ENCODE data around the gene PSKH1. TPM values are rescaled to one million over a fixed set of nuclear protein-coding genes. Genes with fewer than 3 reads are reported as not detected.

PSKH1 gene
- total RNA-seq, 1 donor from 2014 or later: 19.5 TPM

DNA sequence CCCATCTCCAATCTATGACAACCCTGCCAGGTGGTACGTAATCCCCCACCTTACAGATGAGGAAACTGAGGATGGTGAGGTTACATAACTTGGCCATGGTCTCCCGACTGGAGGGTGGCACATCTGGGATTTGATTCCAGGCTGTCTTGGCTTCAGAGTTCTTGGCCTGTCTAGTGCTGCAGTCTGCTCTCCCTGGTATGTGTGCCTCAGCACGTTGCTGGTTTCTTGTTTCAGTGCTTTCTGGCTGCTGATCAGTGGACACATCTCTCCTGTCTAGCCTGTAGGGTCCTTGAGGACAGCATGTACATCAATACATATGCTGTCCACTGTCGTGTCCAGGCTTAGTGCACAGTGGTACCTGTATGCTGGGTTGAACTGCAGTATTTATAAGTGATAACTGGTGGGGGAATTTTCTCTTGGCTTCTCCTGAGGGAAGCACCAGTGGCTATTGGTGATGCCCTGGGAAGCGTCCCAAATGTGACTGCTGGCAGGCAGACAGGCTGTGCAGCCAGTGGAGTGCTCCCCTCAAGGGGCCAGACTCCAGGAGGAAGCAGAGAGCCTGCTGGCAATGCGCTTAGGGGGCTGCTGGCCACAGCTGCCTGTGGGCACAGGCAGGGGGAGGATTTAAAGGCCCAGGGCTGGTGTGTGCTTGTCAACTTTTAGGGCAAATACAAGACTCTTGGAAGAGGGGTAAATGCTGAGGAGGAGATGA is 24.2 kb downstream of the PSKH1 start:
- TF ChIP-seq, protein P1, sequence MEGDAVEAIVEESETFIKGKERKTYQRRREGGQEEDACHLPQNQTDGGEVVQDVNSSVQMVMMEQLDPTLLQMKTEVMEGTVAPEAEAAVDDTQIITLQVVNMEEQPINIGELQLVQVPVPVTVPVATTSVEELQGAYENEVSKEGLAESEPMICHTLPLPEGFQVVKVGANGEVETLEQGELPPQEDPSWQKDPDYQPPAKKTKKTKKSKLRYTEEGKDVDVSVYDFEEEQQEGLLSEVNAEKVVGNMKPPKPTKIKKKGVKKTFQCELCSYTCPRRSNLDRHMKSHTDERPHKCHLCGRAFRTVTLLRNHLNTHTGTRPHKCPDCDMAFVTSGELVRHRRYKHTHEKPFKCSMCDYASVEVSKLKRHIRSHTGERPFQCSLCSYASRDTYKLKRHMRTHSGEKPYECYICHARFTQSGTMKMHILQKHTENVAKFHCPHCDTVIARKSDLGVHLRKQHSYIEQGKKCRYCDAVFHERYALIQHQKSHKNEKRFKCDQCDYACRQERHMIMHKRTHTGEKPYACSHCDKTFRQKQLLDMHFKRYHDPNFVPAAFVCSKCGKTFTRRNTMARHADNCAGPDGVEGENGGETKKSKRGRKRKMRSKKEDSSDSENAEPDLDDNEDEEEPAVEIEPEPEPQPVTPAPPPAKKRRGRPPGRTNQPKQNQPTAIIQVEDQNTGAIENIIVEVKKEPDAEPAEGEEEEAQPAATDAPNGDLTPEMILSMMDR (IDR thresholded peaks at IDR 0.05; ENCODE audit: borderline replicate concordance): no peak
- Histone ChIP-seq H3K27ac (replicated peaks) (peak overlapping the region; percentile 76), H3K36me3 (peaks cover 7% of the 10 kb centered on the region), H3K4me3 (no peak overlapping the region), H3K4me1 (peaks cover 78% of the 10 kb centered on the region), H3K9me3 (replicated peaks) (no peaks in the 10 kb centered on the region), H3K27me3 (ENCODE audit: low read depth) (no peaks in the 10 kb centered on the region)
- DNase-seq: peak; percentile 55
- intact Hi-C loops (cut with micrococcal nuclease): no loop called here

DNA sequence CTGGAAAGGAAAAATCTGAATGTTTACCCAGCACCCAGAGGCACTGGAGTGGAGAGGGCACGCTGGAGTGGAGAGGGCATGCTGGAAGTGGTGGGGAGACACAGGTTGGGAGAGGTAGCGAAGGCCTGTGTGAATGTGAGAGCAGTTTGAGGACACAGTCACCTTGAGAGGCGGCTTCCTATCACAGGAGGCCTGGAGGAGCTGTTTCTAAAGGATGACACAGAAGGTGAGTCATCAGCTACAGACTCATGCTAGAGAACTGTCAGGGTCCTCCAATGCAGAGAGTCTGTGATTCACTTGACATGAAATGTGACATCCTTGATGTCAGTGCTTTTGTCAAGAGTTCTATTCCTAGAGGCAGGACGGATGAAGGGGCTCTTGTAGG is 24.8 kb downstream of the PSKH1 start:
- Histone ChIP-seq H3K9me3 (replicated peaks) (no peaks in the 10 kb centered on the region), H3K27me3 (ENCODE audit: low read depth) (no peaks in the 10 kb centered on the region), H3K27ac (replicated peaks) (peak overlapping the region; percentile 76), H3K4me3 (no peak overlapping the region), H3K4me1 (peaks cover 83% of the 10 kb centered on the region), H3K36me3 (peaks cover 7% of the 10 kb centered on the region)
- intact Hi-C loops (cut with micrococcal nuclease): no loop called here
- no peak for DNase-seq
- TF ChIP-seq, protein P1 (IDR thresholded peaks at IDR 0.05; ENCODE audit: borderline replicate concordance): no peak

DNA sequence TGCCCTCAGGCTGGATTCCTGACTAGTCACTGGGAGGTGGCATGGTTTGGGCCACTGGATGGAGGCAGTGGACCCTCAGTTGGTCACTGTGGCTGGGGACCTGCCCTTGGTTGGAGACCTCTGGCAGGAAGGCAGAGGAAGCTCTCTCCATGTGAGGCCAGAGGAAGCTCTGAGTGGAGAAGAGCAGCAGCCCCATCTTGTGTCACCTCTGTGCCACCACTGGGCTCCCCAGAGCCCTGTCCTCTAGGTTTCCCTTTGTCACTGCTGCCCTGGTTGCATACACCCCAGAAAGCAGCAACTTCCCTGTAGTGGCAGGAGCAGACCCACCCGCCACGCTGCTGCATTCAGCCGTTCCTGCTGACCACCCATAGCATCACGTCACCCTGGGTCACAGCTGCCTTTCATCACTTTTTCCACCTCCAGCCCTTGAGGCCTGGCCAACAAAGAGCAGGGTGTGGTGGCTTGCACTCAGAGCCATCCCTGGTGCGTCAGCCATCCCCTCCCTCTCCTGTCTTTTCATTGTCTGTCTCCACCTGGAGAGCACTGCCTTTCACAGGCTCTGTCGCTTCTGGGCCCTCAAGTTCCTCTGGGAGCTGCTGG is 26.7 kb downstream of the PSKH1 start:
- intact Hi-C loops (cut with micrococcal nuclease): no loop called here
- H3K36me3 ChIP-seq: peaks cover 7% of the 10 kb centered on the region
- DNase-seq: no peak
- H3K4me1 ChIP-seq: peaks cover 98% of the 10 kb centered on the region
- no peak overlapping the region for H3K27ac ChIP-seq (replicated peaks)
- H3K27me3 ChIP-seq (ENCODE audit: low read depth): no peaks in the 10 kb centered on the region
- H3K4me3 ChIP-seq: no peak overlapping the region
- TF ChIP-seq, protein P1 (IDR thresholded peaks at IDR 0.05; ENCODE audit: borderline replicate concordance): peak; percentile 44
- no peaks in the 10 kb centered on the region for H3K9me3 ChIP-seq (replicated peaks)

DNA sequence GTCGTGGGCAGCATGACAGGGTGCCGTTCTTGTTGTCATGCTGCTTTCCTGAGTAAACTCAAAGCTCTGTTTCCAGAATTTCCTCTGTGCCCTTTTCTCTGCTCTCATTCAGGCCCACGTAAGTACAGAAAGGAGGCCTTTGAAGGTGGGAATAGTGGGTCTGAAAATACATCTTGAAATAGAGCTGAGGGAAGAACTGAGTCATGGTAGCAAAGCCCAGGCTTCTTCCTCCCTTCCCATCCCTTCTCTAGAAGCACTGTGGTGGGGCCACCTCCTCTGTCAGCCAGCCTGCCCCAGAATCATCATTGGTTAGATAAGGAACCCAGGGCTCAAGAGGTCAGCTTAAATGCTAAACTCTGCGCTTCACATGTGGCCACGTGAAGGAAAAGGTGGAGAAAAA is 29.2 kb downstream of the PSKH1 start:
- Histone ChIP-seq H3K4me1 (peaks cover 98% of the 10 kb centered on the region), H3K27ac (replicated peaks) (no peak overlapping the region), H3K27me3 (ENCODE audit: low read depth) (no peaks in the 10 kb centered on the region), H3K4me3 (no peak overlapping the region), H3K9me3 (replicated peaks) (no peaks in the 10 kb centered on the region), H3K36me3 (peaks cover 2% of the 10 kb centered on the region)
- DNase-seq: no peak
- TF ChIP-seq, protein P1 (IDR thresholded peaks at IDR 0.05; ENCODE audit: borderline replicate concordance): no peak
- intact Hi-C loops (cut with micrococcal nuclease): no loop called here

DNA sequence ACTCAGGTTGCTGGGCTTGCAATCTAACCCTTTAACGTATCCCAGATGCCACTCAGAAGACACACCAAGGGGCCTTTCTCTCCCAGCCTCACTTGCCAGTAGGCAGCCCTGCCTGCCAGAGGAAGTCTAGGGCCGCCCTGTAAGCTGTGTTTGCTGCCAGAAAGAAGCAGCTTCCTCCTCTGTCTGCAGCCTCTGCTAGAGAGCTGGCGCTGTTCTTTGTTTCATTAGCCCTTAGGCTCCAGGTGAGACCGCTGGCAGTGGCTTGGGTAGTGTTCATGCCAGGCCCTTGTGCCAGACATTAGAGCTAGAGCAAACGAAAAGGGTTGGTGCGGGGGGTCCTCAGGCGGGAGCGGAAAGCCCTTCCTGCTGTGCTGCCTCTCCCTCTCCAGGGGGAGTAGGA is 29.7 kb downstream of the PSKH1 start:
- peaks cover 7% of the 10 kb centered on the region for H3K36me3 ChIP-seq
- no peaks in the 10 kb centered on the region for H3K27me3 ChIP-seq (ENCODE audit: low read depth)
- H3K4me3 ChIP-seq: no peak overlapping the region
- no peaks in the 10 kb centered on the region for H3K9me3 ChIP-seq (replicated peaks)
- TF ChIP-seq, protein P1 (IDR thresholded peaks at IDR 0.05; ENCODE audit: borderline replicate concordance): no peak
- intact Hi-C loops (cut with micrococcal nuclease): no loop called here
- H3K4me1 ChIP-seq: peaks cover 92% of the 10 kb centered on the region
- no peak overlapping the region for H3K27ac ChIP-seq (replicated peaks)
- DNase-seq: no peak
